HG02642 (cell line): ENCODE data around the gene BPIFB2.

Source experiments
- ATAC-seq: cut with Tn5 transposase; IDR thresholded peaks from one replicate; pipeline ENCODE4 v1.9.1; 2021; ENCODE audit warnings: mild to moderate bottlenecking; ENCODE audit not compliant: unreplicated experiment, poor library complexity

The BPIFB2 gene

DNA sequence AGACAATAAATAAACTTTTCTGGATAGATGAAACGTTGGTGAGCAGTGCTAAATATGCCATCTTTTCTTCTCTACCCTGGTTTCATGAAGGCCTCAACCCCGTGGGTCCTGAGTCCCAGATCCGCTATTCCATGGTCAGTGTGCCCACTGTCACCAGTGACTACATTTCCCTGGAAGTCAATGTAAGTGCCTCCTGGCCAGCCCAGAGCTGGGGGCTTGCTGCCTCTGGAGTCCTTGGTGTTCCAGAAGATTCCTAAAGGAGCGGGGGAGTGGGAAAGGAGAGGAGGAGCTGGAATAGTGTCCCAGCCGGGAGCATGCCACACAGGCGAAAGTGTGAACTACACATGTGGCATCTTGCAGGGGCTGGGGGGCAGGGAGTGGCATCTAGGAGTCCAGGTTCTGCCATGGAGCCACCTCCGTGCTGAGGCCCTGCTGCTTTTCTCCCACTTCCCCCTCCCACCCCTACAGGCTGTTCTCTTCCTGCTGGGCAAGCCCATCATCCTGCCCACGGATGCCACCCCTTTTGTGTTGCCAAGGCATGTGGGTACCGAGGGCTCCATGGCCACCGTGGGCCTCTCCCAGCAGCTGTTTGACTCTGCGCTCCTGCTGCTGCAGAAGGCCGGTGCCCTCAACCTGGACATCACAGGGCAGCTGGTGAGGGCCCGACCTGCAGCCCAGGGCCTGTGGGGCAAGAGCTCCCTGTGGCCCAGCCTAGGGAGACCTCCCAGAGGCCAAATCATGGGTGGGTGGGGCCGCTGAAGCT lies 10.8 kb downstream of the BPIFB2 start:
- ATAC-seq, result no peak

- ATAC-seq, result no peak
Measured at GRCh38 chr20:33019465-33020277, 12.2 kb downstream of the BPIFB2 start.

DNA sequence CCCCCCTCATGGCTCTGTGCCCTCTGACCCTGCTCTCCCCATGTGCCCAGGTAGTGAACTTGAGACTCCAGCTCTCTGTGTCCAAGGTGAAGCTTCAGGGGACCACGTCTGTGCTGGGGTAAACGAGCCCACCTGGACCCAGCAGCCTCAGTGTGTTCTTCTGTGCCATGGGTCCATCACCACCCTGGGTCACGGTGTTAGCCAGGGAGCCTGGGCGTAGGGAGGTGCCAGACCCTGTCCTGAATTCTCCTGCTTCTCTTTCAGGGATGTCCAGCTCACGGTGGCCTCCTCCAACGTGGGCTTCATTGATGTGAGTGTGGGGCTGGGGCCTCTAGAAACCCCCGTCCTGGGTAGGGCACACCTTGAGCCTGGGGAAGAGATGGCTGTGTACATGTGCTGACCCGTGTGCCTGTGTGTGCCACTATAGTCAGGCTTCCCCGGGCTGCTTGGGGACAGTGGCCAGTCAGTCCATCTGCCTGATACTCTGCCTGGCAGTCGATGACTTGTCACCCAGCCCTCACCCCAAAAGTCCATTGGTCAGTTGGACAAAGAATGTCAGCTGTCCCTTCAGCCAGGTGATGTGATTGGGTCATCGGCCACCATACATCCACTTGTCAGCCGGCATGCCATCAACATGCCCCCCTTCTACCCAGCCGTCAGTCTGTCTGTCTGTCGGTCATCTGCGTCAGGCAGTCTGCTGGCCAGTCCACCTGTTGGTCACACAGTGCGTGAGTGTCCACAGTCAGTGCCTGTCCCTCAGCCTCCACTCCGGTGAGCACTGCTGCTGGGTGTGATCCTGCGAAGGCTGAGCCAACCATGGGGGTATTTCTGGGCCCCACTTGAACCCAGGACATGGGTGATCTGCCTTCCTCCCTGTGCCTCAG lies 13.0 kb downstream of the BPIFB2 start:
- ATAC-seq, result no peak

DNA sequence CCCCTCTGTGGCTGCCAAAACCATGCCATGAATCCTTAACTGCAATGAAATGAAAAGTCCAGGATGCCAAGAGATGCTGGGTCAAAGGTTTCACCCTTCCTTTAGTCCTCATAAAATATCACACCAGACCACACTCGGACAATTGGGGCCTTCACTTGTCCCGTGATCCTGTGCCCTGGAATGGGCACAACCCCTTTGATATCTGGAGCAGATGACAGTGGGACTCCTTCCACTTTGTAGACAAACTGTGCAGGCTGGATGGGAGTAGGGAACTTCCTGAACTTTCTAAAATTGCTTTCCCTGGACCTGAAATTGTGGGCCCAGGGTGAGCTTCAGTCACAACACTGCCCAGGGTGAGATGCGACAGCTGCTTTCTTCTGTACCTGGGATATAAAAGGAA lies 14.4 kb downstream of the BPIFB2 start:
- no peak for ATAC-seq

- ATAC-seq, result no peak
Measured at GRCh38 chr20:33022289-33022688, 14.8 kb downstream of the BPIFB2 start.

- ATAC-seq, result no peak
Measured at GRCh38 chr20:33022694-33023438, 15.4 kb downstream of the BPIFB2 start.

GRCh38 chr20:33023439-33024242 lies 16.1 kb downstream of the BPIFB2 start:
- ATAC-seq, result no peak

DNA sequence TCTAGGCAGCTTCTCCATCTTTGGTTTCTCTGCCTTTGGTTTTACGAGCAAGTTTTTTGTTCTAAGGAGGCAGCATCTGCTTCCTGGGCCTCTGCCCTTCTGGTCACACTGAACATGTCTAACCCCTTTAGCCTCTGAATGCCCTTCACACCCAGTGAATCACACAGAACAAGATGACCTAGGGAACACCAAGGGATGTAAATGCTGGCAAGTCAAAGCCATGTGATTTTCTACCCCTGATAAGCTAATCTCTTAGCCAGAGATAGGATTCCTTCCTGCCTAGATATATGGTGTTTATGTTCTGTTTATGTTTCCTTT lies 16.7 kb downstream of the BPIFB2 start:
- ATAC-seq, result no peak

- no peak for ATAC-seq
Measured at GRCh38 chr20:33024609-33025317, 17.3 kb downstream of the BPIFB2 start.

DNA sequence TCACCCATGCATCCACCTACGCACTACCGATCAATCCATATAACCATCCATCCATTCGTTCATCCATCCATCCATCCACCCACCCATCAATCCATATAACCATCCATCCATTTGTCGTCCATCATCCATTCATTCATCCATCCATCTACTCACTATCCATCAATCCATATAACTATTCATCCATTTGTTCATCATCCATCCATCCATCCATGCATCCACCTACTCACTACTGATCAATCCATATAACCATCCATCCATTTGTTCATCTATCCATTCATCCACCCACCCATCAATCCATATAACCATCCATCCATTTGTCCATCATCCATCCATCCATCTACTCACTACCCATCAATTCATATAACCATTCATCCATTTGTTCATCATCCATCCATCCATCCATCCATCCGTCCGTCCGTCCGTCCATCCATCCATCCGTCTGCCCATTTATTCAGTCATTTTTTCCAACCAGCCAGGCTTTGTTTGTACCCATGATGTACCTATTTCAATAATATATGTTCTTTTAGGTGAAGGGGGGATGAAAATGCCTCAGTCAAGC lies 17.9 kb downstream of the BPIFB2 start:
- ATAC-seq, result no peak

DNA sequence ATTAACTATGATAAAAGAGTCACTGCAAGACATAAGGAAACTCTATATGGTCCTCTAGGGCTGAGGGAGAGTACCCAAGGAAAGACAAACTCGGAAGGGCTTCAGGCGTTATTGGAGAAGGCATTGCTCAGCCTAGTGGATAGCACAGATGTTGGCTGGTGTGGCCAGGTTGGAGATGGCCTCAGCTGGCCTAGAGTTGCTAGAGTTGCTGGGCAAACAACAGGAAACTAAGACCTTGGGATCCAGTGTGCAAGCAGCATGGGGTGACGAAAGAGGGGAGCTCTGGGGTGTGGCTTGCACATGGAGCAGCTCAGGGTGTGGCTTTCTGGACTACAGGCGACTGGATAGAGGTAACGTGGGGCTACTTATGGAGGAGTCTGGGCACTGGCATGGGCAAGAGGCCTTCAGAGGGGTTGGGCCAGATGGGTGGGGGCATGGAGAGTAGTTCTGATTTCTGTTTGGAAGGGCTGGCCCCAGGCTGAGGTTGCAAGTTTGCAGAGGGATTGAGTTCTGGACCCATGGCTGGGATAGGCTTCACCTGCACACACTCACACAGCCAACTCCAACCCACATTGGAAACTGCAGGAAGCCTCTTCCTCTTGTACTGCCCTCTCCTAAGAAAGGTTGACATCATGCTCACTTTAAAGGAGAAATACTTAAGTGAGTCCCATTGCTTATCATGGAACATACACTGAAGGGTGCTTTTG lies 18.7 kb downstream of the BPIFB2 start:
- no peak for ATAC-seq

- ATAC-seq, result no peak
Measured at GRCh38 chr20:33026779-33027759, 19.6 kb downstream of the BPIFB2 start.

DNA sequence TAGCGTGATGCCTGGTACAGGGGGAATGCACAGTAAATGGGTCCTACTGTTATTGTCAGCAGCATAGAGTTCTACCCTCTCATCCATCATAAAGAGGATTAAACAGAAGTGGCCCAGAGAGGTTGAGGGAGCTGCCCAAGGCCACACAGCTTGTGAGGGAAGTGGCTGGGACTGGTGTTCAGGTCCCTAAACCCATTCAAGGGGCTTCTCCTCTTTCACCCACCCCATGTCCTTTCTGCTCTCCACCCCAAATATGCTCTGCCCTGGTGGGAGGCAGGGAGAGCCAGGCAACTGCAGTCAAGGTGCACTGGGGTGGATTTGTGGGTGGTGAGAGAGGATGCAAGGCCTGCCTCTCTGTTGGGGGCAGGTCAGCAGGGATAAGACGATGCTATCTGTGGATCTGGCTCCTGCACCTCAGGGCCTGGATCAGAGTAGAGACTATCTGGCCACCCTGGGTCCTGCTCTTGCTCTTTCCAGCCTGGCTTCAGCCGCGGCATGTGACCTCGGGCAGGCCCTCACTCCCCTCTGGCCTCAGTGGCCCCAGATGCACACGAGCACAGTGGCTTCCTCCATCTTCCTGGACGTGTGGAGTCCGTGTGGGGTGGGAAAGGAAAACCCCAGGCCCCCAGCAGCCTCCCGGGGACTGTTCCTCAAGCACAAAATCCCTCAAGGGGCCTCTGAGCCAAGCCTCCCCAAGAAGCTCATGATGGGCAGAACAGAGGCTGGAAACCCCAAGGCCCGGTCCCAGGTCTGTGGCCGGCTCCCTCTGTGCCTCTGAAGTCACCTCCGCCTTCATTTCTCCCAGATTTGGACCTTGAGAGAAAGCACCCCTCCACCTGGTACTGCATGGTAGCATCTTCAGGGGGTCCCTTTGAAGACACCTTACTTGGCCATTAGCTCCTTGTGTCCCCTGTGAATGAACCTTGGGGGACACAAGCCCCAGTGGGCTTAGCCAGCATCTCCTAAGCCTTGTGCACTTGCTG lies 20.6 kb downstream of the BPIFB2 start:
- ATAC-seq, result no peak

GRCh38 chr20:33028875-33029274 lies 21.4 kb downstream of the BPIFB2 start:
- ATAC-seq, result no peak

GRCh38 chr20:33030076-33030475 lies 22.6 kb downstream of the BPIFB2 start:
- ATAC-seq, result no peak

DNA sequence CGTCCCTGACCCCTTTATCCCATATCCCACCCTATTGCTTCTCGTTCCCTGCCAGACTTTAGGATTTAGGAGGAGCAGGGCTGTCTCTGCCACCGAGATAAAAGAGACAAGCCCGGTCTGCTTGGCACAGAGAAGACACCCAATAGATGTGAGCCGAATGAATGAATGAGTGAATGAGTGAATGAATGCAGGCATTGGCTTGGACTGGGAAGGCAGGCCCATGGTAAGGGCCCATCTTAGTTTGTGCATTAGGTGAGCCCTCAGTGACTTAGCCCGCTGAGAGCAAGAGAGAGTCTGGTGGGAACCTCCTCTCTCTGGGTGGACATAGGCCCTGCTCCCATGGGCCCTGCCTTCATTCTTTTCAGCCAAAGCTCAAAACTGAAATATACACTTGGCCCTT lies 23.1 kb downstream of the BPIFB2 start:
- ATAC-seq, result no peak
